GM10847 (cell line): ENCODE results near the gene MCF2L.

Experiments
- POLR2A ChIP-seq: IDR thresholded peaks from 2 replicates; pipeline ENCODE4 v1.6.1; 2011; ENCODE audit not compliant: insufficient read length; ENCODE audit errors: extremely low read depth

The MCF2L gene

GRCh38 chr13:112969692-112970338 lies 801 bp downstream of the MCF2L start:
- TF ChIP-seq POLR2A = no peak

- no peak for TF ChIP-seq POLR2A
These were observed 1.7 kb downstream of the MCF2L start for GRCh38 chr13:112970552-112971287.

GRCh38 chr13:112971288-112971643 lies 2.3 kb downstream of the MCF2L start:
- TF ChIP-seq POLR2A = no peak

- TF ChIP-seq POLR2A = no peak
These were observed 3.2 kb downstream of the MCF2L start for GRCh38 chr13:112972258-112972657.

GRCh38 chr13:112972867-112973576 lies 4.0 kb downstream of the MCF2L start:
- no peak for TF ChIP-seq POLR2A

GRCh38 chr13:112973577-112973951 lies 4.5 kb downstream of the MCF2L start:
- TF ChIP-seq POLR2A = no peak

GRCh38 chr13:112974125-112974524 lies 5.1 kb downstream of the MCF2L start:
- TF ChIP-seq POLR2A = no peak

- no peak for TF ChIP-seq POLR2A
These were observed 5.7 kb downstream of the MCF2L start for GRCh38 chr13:112974671-112975070.

GRCh38 chr13:112975401-112975939 lies 6.5 kb downstream of the MCF2L start:
- TF ChIP-seq POLR2A = no peak

- no peak for TF ChIP-seq POLR2A
These were observed 7.5 kb downstream of the MCF2L start for GRCh38 chr13:112976526-112976925.

GRCh38 chr13:112977091-112977490 lies 8.1 kb downstream of the MCF2L start:
- no peak for TF ChIP-seq POLR2A

GRCh38 chr13:112977525-112977924 lies 8.5 kb downstream of the MCF2L start:
- no peak for TF ChIP-seq POLR2A

- no peak for TF ChIP-seq POLR2A
These were observed 9.8 kb downstream of the MCF2L start for GRCh38 chr13:112978561-112979405.

- no peak for TF ChIP-seq POLR2A
These were observed 10.4 kb downstream of the MCF2L start for GRCh38 chr13:112979406-112979902.

- no peak for TF ChIP-seq POLR2A
These were observed 11.4 kb downstream of the MCF2L start for GRCh38 chr13:112980434-112980833.
